ENCODE results near the gene TSC22D4.
"Not testable (repeated sequence)": the region's sequence is repeated elsewhere in the genome, so short reads cannot be mapped to it uniquely, and the experiment has no call there.

The TSC22D4 gene

GRCh38 chr7:100478958-100479660 is at the start of gene TSC22D4:
TSC22D4 (minus strand) TSS chr7:100479214; CDS start chr7:100478038, 1,176 bp downstream.
- DNase-seq: peak; percentile 82

- not testable (repeated sequence) for DNase-seq
These were observed 49.3 kb upstream of the TSC22D4 start for GRCh38 chr7:100528108-100528866.

DNA sequence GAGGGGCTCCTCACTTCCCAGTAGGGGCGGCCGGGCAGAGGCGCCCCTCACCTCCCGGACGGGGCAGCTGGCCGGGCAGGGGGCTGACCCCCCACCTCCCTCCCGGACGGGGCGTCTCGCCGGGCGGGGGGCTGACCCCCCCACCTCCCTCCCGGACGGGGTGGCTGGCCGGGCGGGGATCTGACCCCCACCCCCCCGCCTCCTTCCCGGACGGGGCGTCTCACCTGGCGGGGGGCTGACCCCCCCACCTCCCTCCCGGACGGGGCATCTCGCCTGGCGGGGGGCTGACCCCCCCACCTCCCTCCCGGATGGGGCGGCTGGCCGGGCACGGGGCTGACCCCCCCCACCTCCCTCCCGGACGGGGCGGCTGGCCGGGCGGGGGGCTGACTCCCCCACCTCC is 44.2 kb upstream of the TSC22D4 start:
- DNase-seq: not testable (repeated sequence)

GRCh38 chr7:100521909-100522593 is 43.0 kb upstream of the TSC22D4 start:
- not testable (repeated sequence) for DNase-seq

DNA sequence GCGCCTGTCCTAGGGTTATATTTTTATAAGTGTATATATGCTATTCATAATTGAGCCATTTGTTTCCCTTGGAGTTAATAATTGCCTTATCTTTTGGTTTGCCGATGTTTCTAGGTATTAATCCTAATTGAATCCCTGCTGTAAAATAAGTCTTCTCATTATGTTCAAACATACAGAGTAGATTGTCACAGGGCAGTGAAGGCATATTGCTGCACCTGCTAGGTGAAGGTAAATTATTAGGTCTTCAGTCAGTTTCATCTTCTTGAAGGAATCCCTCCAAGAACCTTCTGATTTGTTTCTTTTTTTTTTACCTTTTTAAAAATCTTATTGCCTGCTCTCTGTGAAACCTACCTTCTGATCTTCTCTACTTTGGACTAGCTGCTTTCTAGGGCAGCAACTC is 42.1 kb upstream of the TSC22D4 start:
- DNase-seq: no peak

DNA sequence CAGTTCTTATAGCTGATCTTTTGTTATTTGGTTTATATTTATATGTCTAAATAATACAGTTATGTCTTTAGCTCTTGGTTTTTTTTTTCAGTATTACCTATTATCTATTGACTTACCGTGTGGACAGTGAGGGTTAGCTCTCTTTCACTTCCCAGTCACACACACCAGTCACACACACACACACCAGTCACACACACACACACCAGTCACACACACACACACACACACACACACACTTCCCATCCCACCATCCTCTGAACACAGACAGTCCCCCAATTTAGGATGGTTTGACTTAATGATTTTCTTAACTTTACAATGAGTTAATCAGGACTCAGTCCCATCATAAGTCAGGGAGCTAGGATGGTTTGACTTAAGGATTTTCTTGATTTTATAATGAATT is 41.1 kb upstream of the TSC22D4 start:
- DNase-seq: no peak

GRCh38 chr7:100519580-100519979 is 40.6 kb upstream of the TSC22D4 start:
- no peak for DNase-seq

- DNase-seq: no peak
These were observed 38.3 kb upstream of the TSC22D4 start for GRCh38 chr7:100517305-100517704.

DNA sequence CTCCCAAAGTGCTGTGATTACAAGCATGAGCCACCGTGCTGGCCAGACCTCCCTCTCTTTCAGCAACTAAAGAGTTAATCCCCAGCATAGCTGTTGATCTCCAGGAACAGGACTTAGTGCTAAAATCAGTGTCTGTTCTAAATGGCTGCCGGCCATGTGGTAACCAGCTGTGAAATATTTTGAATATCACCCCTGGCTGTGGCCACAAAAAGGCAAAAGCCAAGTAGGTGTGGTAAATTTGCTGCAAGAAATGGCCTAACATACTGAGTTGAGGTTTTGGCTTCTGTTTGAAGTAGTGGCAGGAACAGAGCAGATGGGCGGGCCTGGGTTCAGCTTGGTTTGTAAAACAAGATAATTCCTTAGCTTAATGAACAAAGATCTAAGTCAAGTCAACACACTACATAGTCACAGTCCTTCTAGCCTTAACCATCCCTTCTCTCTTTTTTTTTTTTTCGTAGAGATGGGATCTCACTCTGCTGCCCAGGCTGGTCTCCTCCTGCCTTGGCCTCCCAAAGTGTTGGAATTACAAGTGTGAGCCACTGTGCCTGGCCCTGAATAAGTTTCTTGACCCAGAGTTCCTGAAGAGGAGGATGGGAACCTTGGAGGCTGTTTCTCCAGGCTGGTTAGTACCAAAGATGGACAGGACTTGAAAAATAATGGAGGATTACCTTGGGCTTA is 37.3 kb upstream of the TSC22D4 start:
- no peak for DNase-seq

- DNase-seq: no peak
These were observed 36.1 kb upstream of the TSC22D4 start for GRCh38 chr7:100515072-100515532.

- DNase-seq: no peak
These were observed 34.3 kb upstream of the TSC22D4 start for GRCh38 chr7:100513212-100513810.

DNA sequence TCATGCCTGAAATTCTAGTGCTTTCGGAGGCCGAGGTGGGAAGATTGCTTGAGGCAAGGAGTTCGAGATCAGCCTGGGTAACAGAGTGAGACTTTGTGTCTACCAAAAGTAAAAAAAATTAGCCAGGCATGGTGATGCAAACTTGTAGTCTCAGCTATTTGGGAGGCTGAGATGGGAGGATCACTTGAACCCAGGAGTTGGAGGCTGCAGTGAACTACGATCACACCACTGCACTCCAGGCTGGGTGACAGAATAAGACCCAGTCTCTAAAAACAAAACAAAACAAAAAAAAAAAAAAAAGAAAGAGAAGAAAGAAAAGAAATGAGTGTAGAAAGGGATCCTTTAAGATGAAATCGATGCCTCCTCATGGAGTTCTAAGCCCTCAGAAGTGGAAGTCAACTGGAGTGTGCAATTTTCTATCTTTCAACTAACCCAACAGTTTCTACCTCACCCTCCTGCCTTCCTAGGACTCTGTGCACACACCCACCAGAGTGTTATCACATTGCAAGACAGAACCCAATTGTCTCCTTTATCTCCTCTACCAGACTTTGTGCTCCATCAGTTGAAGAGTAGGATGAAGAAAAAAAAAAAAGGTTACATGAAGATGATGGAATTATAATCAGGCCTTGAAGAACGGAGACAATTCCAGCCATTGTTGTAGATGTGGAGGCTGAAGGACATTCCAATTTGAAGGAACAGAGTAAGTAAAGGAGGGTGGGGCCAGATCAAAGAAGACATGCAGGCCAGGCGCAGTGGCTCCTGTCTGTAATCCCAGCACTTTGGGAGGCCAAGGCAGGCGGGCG is 31.6 kb upstream of the TSC22D4 start:
- no peak for DNase-seq

DNA sequence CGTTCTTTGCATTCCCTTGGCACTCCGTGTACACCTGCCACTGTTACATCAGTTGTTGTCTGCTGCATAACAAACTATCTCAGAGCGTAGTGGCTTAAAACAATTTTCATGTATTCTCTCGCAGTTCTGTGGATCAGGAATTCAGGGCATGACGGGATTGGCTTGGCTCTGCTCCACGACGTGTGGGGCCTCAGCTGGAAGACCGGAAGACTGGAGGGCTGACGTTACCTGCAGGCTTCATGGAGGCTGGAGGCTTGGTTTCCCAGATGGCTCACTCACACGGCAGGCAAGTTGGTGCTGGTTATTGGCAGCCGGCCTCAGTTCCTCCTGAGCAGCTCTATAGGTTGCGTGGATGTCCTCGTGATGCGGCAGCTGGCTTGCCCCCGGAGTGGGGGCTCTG is 30.2 kb upstream of the TSC22D4 start:
- peak; percentile 39 for DNase-seq

DNA sequence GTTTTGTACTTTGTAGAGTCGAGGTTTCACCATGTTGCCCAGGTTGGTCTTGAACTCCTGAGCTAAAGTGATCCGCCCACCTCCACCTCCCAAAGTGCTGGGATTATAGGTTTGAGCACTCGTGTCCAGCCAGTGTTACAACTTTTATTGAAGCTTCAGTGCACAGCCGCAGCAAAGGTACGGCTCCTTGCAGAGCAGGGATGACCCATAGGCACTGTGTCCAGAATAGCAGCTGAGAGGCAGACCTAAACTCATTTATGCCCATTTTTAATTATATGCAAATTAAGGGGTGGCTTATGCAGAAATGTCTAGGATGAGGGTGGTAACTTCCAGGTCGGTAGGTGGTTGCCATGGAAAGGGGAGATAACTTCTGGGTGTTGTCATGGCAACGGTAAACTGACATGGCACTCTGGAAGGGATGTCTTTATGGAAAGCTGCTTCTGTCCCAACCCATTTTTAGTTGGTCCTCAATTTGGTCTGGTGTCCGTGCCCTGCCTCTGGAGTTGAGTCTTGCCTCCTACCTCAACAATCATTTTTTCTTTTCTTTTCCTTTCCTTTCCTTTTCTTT is 27.4 kb upstream of the TSC22D4 start:
- no peak for DNase-seq

- DNase-seq: no peak
These were observed 26.0 kb upstream of the TSC22D4 start for GRCh38 chr7:100504887-100505611.

DNA sequence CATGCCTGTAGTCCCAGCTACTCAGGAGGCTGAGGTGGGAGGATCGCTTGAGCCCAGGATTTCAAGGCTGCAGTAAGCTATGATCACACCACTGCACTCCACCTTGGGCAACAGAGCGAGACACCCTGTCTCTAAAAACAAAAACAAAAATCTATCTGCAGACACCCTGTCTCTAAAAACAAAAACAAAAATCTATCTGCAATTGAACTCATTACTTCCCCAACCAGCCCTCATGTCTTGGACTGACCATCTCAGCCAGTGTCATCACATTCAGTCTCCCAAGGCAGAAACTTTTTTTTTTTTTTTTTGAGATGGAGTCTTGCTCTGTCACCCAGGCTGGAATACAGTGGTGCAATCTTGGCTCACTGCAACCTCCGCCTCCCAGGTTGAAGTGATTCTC is 25.0 kb upstream of the TSC22D4 start:
- DNase-seq: not testable (repeated sequence)

DNA sequence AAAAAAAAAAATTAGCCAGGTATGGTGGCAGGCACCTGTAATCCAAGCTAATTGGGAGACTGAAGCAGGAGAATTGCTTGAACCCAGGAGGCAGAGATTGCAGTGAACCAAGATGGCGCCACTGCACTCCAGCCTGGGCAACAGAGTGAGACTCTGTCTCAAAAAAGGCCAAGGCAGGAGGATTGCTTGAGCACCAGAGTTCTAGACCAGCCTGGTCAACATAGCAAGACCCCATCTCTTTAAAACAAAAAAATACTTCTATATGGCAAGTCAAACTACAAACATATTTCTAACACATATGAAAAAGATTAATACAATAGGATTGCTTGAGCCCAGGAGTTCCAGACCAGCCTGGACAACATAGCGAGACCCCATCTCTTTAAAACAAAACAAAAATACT is 21.7 kb upstream of the TSC22D4 start:
- DNase-seq: not testable (repeated sequence)

DNA sequence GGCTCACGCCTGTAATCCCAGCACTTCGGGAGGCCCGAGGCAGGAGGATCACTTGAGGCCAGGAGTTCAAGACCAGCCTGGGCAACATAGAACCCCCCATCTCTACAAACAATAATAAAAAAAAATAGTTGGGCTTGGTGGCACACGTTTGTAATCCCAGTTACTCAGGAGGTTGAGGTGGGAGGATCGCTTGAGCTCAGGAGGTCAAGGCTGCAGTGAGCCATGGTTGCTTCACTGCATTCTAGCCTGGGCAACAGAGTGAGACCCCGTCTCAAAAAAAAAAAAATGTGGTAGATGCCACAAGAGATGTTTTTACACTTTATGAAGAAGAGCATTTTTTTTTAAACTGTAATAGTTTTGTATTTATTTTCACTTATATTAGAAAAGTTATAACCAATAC is 17.5 kb upstream of the TSC22D4 start:
- DNase-seq: no peak

GRCh38 chr7:100493476-100494264 is 14.7 kb upstream of the TSC22D4 start:
- no peak for DNase-seq

Measured in DMS79 (cell line).